ENCODE results near the gene OR1J4. TPM values are rescaled to one million over a fixed set of nuclear protein-coding genes. Genes with fewer than 3 reads are reported as not detected.
"Not testable (repeated sequence)": the region's sequence is repeated elsewhere in the genome, so short reads cannot be mapped to it uniquely, and the experiment has no call there.

The OR1J4 gene
- total RNA-seq, 3 donors from 2014 or later (not counting 1 experiment from before 2014, with no cell fraction given) = not detected

DNA sequence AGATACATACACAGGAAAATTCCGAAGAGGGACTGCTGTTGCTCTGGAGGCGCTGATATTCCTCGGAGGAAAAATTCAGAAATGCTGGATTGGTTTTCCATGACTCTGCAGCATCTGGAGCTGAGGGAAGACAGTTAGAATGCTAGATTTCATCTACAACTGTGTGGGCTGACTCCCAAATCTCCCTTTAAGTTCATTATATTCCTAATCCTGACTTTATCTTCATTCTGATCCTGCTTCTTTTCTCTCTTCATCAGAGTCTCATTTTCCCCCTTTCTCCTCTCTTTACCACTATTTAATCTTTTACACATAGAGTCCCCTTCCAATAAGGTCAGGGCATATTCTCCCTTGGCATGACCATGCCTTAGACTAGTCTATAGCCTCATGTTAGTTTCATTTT is 8.3 kb downstream of the OR1J4 start, which contains the start of gene OR1N1:
OR1N1 (minus strand) TSS at position 101 of the 400 bp plus-strand sequence; CDS start at position 101, 0 bp downstream.
- Mint-ChIP-seq H3K9me3 (no peaks in the 10 kb centered on the region), H3K36me3 (no peaks in the 10 kb centered on the region), H3K4me3 (no peak within 1 kb of the TSS)

GRCh38 chr9:122531157-122531556 is 12.2 kb downstream of the OR1J4 start:
- DNase-seq; H3K27ac ChIP-seq (ENCODE audit: low read length); H3K36me3 ChIP-seq (ENCODE audit: control insufficient read depth, insufficient read depth, low read length); H3K4me1 ChIP-seq (ENCODE audit: control insufficient read depth, insufficient read depth, low read length); H3K4me3 ChIP-seq (ENCODE audit: low read length); H3K27me3 ChIP-seq (ENCODE audit: control insufficient read depth, insufficient read depth, low read length); H3K4me3 Mint-ChIP-seq; H3K4me1 Mint-ChIP-seq; H3K36me3 Mint-ChIP-seq; H3K9me3 Mint-ChIP-seq; ATAC-seq; H3K27ac Mint-ChIP-seq; intact Hi-C loops (cut with micrococcal nuclease); H3K9me3 ChIP-seq (ENCODE audit: control insufficient read depth, insufficient read depth, low read length): not testable (repeated sequence)
- peaks cover 7 to 14% of the 10 kb centered on the region in 2 donors for H3K27me3 Mint-ChIP-seq (ENCODE audit: low read depth in 2 of 2)
- WGBS (ENCODE audit: insufficient coverage) = 86% methylated on average over 4 of the region's 4 CpGs

More for the DNA sequence above, 8.3 kb downstream of the OR1J4 start, which contains the start of gene OR1N1:
- no peaks in the 10 kb centered on the region for H3K4me1 ChIP-seq (ENCODE audit: control insufficient read depth, insufficient read depth, low read length)
- Mint-ChIP-seq H3K27me3 (ENCODE audit: low read depth in 2 of 2) (peaks cover 12 to 34% of the 10 kb centered on the region in 2 donors), H3K4me1 (no peaks in the 10 kb centered on the region), H3K27ac (no peak within 1 kb of the TSS)
- H3K9me3 ChIP-seq (ENCODE audit: control insufficient read depth, insufficient read depth, low read length) = no peaks in the 10 kb centered on the region
- no peaks in the 10 kb centered on the region for H3K36me3 ChIP-seq (ENCODE audit: control insufficient read depth, insufficient read depth, low read length)
- intact Hi-C loops (cut with micrococcal nuclease) = no loop called here
- H3K27me3 ChIP-seq (ENCODE audit: control insufficient read depth, insufficient read depth, low read length) = no peaks in the 10 kb centered on the region
- no peak within 1 kb of the TSS for H3K4me3 ChIP-seq (ENCODE audit: low read length)
- TF ChIP-seq, protein P1, sequence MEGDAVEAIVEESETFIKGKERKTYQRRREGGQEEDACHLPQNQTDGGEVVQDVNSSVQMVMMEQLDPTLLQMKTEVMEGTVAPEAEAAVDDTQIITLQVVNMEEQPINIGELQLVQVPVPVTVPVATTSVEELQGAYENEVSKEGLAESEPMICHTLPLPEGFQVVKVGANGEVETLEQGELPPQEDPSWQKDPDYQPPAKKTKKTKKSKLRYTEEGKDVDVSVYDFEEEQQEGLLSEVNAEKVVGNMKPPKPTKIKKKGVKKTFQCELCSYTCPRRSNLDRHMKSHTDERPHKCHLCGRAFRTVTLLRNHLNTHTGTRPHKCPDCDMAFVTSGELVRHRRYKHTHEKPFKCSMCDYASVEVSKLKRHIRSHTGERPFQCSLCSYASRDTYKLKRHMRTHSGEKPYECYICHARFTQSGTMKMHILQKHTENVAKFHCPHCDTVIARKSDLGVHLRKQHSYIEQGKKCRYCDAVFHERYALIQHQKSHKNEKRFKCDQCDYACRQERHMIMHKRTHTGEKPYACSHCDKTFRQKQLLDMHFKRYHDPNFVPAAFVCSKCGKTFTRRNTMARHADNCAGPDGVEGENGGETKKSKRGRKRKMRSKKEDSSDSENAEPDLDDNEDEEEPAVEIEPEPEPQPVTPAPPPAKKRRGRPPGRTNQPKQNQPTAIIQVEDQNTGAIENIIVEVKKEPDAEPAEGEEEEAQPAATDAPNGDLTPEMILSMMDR (IDR thresholded peaks at IDR 0.05) = no peak
- 92% methylated on average over 3 of the region's 3 CpGs for WGBS (ENCODE audit: insufficient coverage)
- H3K27ac ChIP-seq (ENCODE audit: low read length) = no peak within 1 kb of the TSS
- no peak for DNase-seq
- no peak for ATAC-seq

DNA sequence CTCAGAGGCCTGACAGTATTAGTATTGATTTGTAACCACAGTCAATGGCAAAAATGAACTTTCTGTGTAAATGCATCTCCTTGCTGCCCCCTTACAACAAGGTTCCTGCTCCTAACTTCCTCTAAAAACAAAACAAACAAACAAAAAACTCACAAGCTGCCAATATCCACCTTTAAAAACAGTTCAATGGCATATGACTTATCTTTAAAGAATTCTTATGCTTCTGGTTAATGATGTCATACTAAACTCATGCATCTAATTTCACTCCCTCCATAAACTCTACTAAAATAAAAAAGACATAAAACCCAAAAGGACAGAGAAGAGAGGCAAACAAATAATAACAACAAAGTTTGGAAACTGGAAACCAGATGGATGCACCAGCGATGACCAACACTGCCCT is 17.2 kb downstream of the OR1J4 start:
- Histone ChIP-seq H3K27me3 (ENCODE audit: control insufficient read depth, insufficient read depth, low read length) (no peaks in the 10 kb centered on the region), H3K4me3 (ENCODE audit: low read length) (no peak overlapping the region), H3K27ac (ENCODE audit: low read length) (no peak overlapping the region), H3K9me3 (ENCODE audit: control insufficient read depth, insufficient read depth, low read length) (no peaks in the 10 kb centered on the region), H3K36me3 (ENCODE audit: control insufficient read depth, insufficient read depth, low read length) (no peaks in the 10 kb centered on the region), H3K4me1 (ENCODE audit: control insufficient read depth, insufficient read depth, low read length) (no peaks in the 10 kb centered on the region)
- Mint-ChIP-seq H3K36me3 (no peaks in the 10 kb centered on the region), H3K27ac (no peak overlapping the region), H3K27me3 (ENCODE audit: low read depth in 2 of 2) (peaks cover 2 to 12% of the 10 kb centered on the region in 2 donors), H3K4me1 (no peaks in the 10 kb centered on the region), H3K4me3 (no peak overlapping the region), H3K9me3 (no peaks in the 10 kb centered on the region)
- TF ChIP-seq, protein P1 (IDR thresholded peaks at IDR 0.05) = no peak
- 86% methylated on average over 1 of the region's 1 CpG for WGBS (ENCODE audit: insufficient coverage)
- no peak for DNase-seq
- ATAC-seq = no peak
- intact Hi-C loops (cut with micrococcal nuclease) = no loop called here

GRCh38 chr9:122537066-122537465 is 18.1 kb downstream of the OR1J4 start:
- H3K36me3 Mint-ChIP-seq; H3K27me3 ChIP-seq (ENCODE audit: control insufficient read depth, insufficient read depth, low read length); H3K4me1 ChIP-seq (ENCODE audit: control insufficient read depth, insufficient read depth, low read length); H3K4me1 Mint-ChIP-seq; DNase-seq; H3K27ac Mint-ChIP-seq; H3K4me3 ChIP-seq (ENCODE audit: low read length); H3K9me3 Mint-ChIP-seq; H3K9me3 ChIP-seq (ENCODE audit: control insufficient read depth, insufficient read depth, low read length); H3K4me3 Mint-ChIP-seq; H3K27ac ChIP-seq (ENCODE audit: low read length); H3K36me3 ChIP-seq (ENCODE audit: control insufficient read depth, insufficient read depth, low read length); ATAC-seq; intact Hi-C loops (cut with micrococcal nuclease): not testable (repeated sequence)
- peaks cover 2 to 21% of the 10 kb centered on the region in 2 donors for H3K27me3 Mint-ChIP-seq (ENCODE audit: low read depth in 2 of 2)
- WGBS (ENCODE audit: insufficient coverage) = 81% methylated on average over 6 of the region's 7 CpGs
